ENCODE data around the gene ABCA4. TPM values are rescaled to one million over a fixed set of nuclear protein-coding genes. Genes with fewer than 3 reads are reported as not detected.

ABCA4 gene
- total RNA-seq, 1 experiment from 2014 or later, result 0.29 TPM

- H3K27ac ChIP-seq (ENCODE audit: low read length), result peak overlapping the region; percentile 80
- peak overlapping the region; percentile 67 for H3K4me2 ChIP-seq (ENCODE audit: low read length)
- BruUV-seq (replicated peaks), result no TSS peak
- no peaks in the 10 kb centered on the region for H4K20me1 ChIP-seq (ENCODE audit: low read length)
- peak overlapping the region; percentile 36; the same call in 1 of the 2 replicates for H3K9ac ChIP-seq (ENCODE audit: low read length)
- DNase-seq (peak; percentile 37), ATAC-seq (no peak)
- no peaks in the 10 kb centered on the region for H3K79me2 ChIP-seq (ENCODE audit: low read length)
- intact Hi-C loops (cut with micrococcal nuclease), result loop anchor here (10.0 kb wide), 1 partner anchor 168 kb away; the partner anchor contains the start of gene ARHGAP29
- H3K27me3 ChIP-seq (ENCODE audit: low read length), result no peaks in the 10 kb centered on the region
- POLR2A ChIA-PET (ENCODE audit: unreplicated experiment), result no interaction called here
- peaks cover 13% of the 10 kb centered on the region for H3F3A ChIP-seq (ENCODE audit: low read length, unreplicated experiment)
- CTCF ChIA-PET, result interaction anchor here (1.4 kb wide), 1 partner anchor 269 kb away, joined by 4 read pairs; no protein-coding TSS in a partner anchor
- no peaks in the 10 kb centered on the region for H3K9me3 ChIP-seq (ENCODE audit: low read length)
- no peaks in the 10 kb centered on the region for H3K36me3 ChIP-seq (ENCODE audit: low read depth, low read length)
- H3K4me1 ChIP-seq (ENCODE audit: insufficient read depth, low read length), result peaks cover 59% of the 10 kb centered on the region
- no peak overlapping the region for H3K4me3 ChIP-seq (ENCODE audit: low read length)
- H3K9me2 ChIP-seq (replicated peaks; ENCODE audit: low read length), result no peaks in the 10 kb centered on the region
- H2AFZ ChIP-seq (ENCODE audit: low read length), result 0 out of 2 replicates have a peak overlapping the region, but pooled peaks have one; percentile 3
- TF ChIP-seq EZH2phosphoT487 (IDR thresholded peaks at IDR 0.05; ENCODE audit: borderline replicate concordance, low read length) (no peak), EZH2 (IDR thresholded peaks at IDR 0.05; ENCODE audit: low read length, unreplicated experiment) (no peak), CTCF (conservative IDR thresholded peaks at IDR 0.05; ENCODE audit: low read depth, low read length) (no peak)
Measured at GRCh38 chr1:94067196-94067595, 53.8 kb downstream of the ABCA4 start.

GRCh38 chr1:94063379-94063778 is 57.6 kb downstream of the ABCA4 start:
- H3F3A ChIP-seq (ENCODE audit: low read length, unreplicated experiment), result peaks cover 5% of the 10 kb centered on the region
- no peaks in the 10 kb centered on the region for H3K36me3 ChIP-seq (ENCODE audit: low read depth, low read length)
- H3K9me3 ChIP-seq (ENCODE audit: low read length), result no peaks in the 10 kb centered on the region
- H3K4me2 ChIP-seq (ENCODE audit: low read length), result no peak overlapping the region
- peak; percentile 52 for DNase-seq
- ChIA-PET CTCF (interaction anchor here (0.5 to 1.5 kb wide), 5 partner anchors 18 to 272 kb away, joined by 3 to 11 read pairs (median 4); no protein-coding TSS in a partner anchor), POLR2A (ENCODE audit: unreplicated experiment) (no interaction called here)
- H3K9me2 ChIP-seq (replicated peaks; ENCODE audit: low read length), result no peaks in the 10 kb centered on the region
- no peak overlapping the region for H3K4me3 ChIP-seq (ENCODE audit: low read length)
- peak; percentile 57 for TF ChIP-seq CTCF (conservative IDR thresholded peaks at IDR 0.05; ENCODE audit: low read depth, low read length)
- no peak for TF ChIP-seq EZH2phosphoT487 (IDR thresholded peaks at IDR 0.05; ENCODE audit: borderline replicate concordance, low read length)
- no peak for TF ChIP-seq EZH2 (IDR thresholded peaks at IDR 0.05; ENCODE audit: low read length, unreplicated experiment)
- H3K9ac ChIP-seq (ENCODE audit: low read length), result no peak overlapping the region
- intact Hi-C loops (cut with micrococcal nuclease), result loop anchor here (10.0 kb wide), 1 partner anchor 171 kb away; the partner anchor contains the start of gene ARHGAP29
- H3K27ac ChIP-seq (ENCODE audit: low read length), result no peak overlapping the region
- no peak overlapping the region for H2AFZ ChIP-seq (ENCODE audit: low read length)
- no peaks in the 10 kb centered on the region for H4K20me1 ChIP-seq (ENCODE audit: low read length)
- peak; percentile 29 for ATAC-seq
- no TSS peak for BruUV-seq (replicated peaks)
- peaks cover 47% of the 10 kb centered on the region for H3K4me1 ChIP-seq (ENCODE audit: insufficient read depth, low read length)
- no peaks in the 10 kb centered on the region for H3K79me2 ChIP-seq (ENCODE audit: low read length)
- no peaks in the 10 kb centered on the region for H3K27me3 ChIP-seq (ENCODE audit: low read length)
